Inflammatory macrophage (primary cell): ENCODE measurements around the gene P2RY2.
A peak's percentile ranks its signal among the peaks of the same experiment; 100 is the strongest.
"Not testable (repeated sequence)": the region's sequence is repeated elsewhere in the genome, so short reads cannot be mapped to it uniquely, and the experiment has no call there.

ENCODE experiments used
- DNase-seq, 2 donors: peaks; one replicate each; pipeline ENCODE4 v3.0.0-alpha.2; 2020 to 2022

The P2RY2 gene

GRCh38 chr11:73268671-73269271, 50.7 kb downstream of the P2RY2 start:
- DNase-seq = no peak

- no peak for DNase-seq
Measured at GRCh38 chr11:73269459-73270015, 51.5 kb downstream of the P2RY2 start.

- DNase-seq = peak; percentile 70 to 71
Measured at GRCh38 chr11:73270016-73270854, 52.2 kb downstream of the P2RY2 start.

- DNase-seq = no peak
Measured at GRCh38 chr11:73270855-73271477, 52.9 kb downstream of the P2RY2 start.

GRCh38 chr11:73271478-73271865, 53.4 kb downstream of the P2RY2 start:
- DNase-seq = not testable (repeated sequence)

GRCh38 chr11:73271936-73272679, 54.0 kb downstream of the P2RY2 start, which contains the start of gene P2RY6:
TSS of gene P2RY6 (plus strand) at chr11:73272338. CDS start at chr11:73296519, 24,181 bp downstream.
- peak; percentile 82 to 90 for DNase-seq

GRCh38 chr11:73272680-73273038, 54.6 kb downstream of the P2RY2 start:
- no peak for DNase-seq

- DNase-seq = no peak
Measured at GRCh38 chr11:73273222-73273895, 55.3 kb downstream of the P2RY2 start.

- not testable (repeated sequence) for DNase-seq
Measured at GRCh38 chr11:73274191-73274590, 56.1 kb downstream of the P2RY2 start.

- peak; percentile 42 to 43 for DNase-seq
Measured at GRCh38 chr11:73274722-73275380, 56.8 kb downstream of the P2RY2 start.

GRCh38 chr11:73275381-73275750, 57.3 kb downstream of the P2RY2 start:
- DNase-seq = no peak

GRCh38 chr11:73277467-73277866, 59.4 kb downstream of the P2RY2 start:
- DNase-seq = no peak

- DNase-seq = peak; percentile 46 to 55
Measured at GRCh38 chr11:73280626-73281025, 62.5 kb downstream of the P2RY2 start.

GRCh38 chr11:73281201-73281741, 63.2 kb downstream of the P2RY2 start:
- peak; percentile 48 to 56 for DNase-seq

GRCh38 chr11:73281796-73282660, 63.9 kb downstream of the P2RY2 start:
- no peak for DNase-seq

GRCh38 chr11:73283276-73284000, 65.4 kb downstream of the P2RY2 start:
- DNase-seq = peak; percentile 82 to 84

GRCh38 chr11:73284106-73284505, 66.0 kb downstream of the P2RY2 start:
- no peak for DNase-seq

GRCh38 chr11:73285721-73286120, 67.6 kb downstream of the P2RY2 start:
- no peak for DNase-seq
